NCI-H128 (cell line): ENCODE data around the gene RAPGEF1.

Experiments
- DNase-seq: peaks from one replicate; lab custom pipeline; 2025; ENCODE audit not compliant: unreplicated experiment; lab: John Stamatoyannopoulos, UW

RAPGEF1 gene

GRCh38 chr9:131651160-131651559, 88.7 kb downstream of the RAPGEF1 start:
- no peak for DNase-seq

- DNase-seq = no peak
Observed at GRCh38 chr9:131650254-131650653, 89.6 kb downstream of the RAPGEF1 start.

- DNase-seq = no peak
Observed at GRCh38 chr9:131649646-131650045, 90.2 kb downstream of the RAPGEF1 start.

- DNase-seq = no peak
Observed at GRCh38 chr9:131645078-131645776, 94.6 kb downstream of the RAPGEF1 start.

GRCh38 chr9:131642496-131643083, 97.3 kb downstream of the RAPGEF1 start:
- DNase-seq = no peak

- no peak for DNase-seq
Observed at GRCh38 chr9:131641618-131642495, 98.0 kb downstream of the RAPGEF1 start.

- DNase-seq = no peak
Observed at GRCh38 chr9:131640438-131641137, 99.3 kb downstream of the RAPGEF1 start.

GRCh38 chr9:131639769-131640437, 100.0 kb downstream of the RAPGEF1 start:
- no peak for DNase-seq

- no peak for DNase-seq
Observed at GRCh38 chr9:131636593-131636992, 103.3 kb downstream of the RAPGEF1 start.

- DNase-seq = no peak
Observed at GRCh38 chr9:131635892-131636291, 104.0 kb downstream of the RAPGEF1 start.

GRCh38 chr9:131635285-131635684, 104.6 kb downstream of the RAPGEF1 start:
- DNase-seq = no peak

GRCh38 chr9:131633491-131634031, 106.3 kb downstream of the RAPGEF1 start:
- DNase-seq = no peak

GRCh38 chr9:131631306-131631705, 108.6 kb downstream of the RAPGEF1 start:
- no peak for DNase-seq

GRCh38 chr9:131630205-131630831, 109.6 kb downstream of the RAPGEF1 start:
- DNase-seq = no peak

- no peak for DNase-seq
Observed at GRCh38 chr9:131629825-131630204, 110.1 kb downstream of the RAPGEF1 start.

GRCh38 chr9:131629226-131629500, 110.7 kb downstream of the RAPGEF1 start:
- DNase-seq = no peak

- no peak for DNase-seq
Observed at GRCh38 chr9:131628459-131629225, 111.2 kb downstream of the RAPGEF1 start.

GRCh38 chr9:131627648-131628458, 112.0 kb downstream of the RAPGEF1 start:
- no peak for DNase-seq

GRCh38 chr9:131627326-131627647, 112.6 kb downstream of the RAPGEF1 start:
- DNase-seq = no peak
